AG09309 (cell line): Measurements from ENCODE around the gene RALGDS.

Source experiments
- DNase-seq: peaks from one replicate; pipeline ENCODE4 v3.0.0-alpha.2; 2010; ENCODE audit warnings: low read depth
- H3K4me3 ChIP-seq: 2 replicates; pipeline ENCODE4 v1.5.1; 2011; ENCODE audit warnings: mild to moderate bottlenecking, low read depth, low read length, moderate library complexity; ENCODE audit not compliant: control insufficient read depth
- CTCF ChIP-seq: IDR thresholded peaks from 2 replicates; pipeline ENCODE4 v1.5.1; 2011; ENCODE audit warnings: mild to moderate bottlenecking, low read depth, low read length, inconsistent platforms; ENCODE audit not compliant: insufficient read depth, control insufficient read depth; ENCODE audit errors: missing control alignments

The RALGDS gene

GRCh38 chr9:133122935-133123611 is 2.0 kb upstream of the RALGDS start:
- no peak for TF ChIP-seq CTCF
- no peak for DNase-seq
- no peak overlapping the region for H3K4me3 ChIP-seq

GRCh38 chr9:133122605-133122934 is 1.5 kb upstream of the RALGDS start:
- no peak overlapping the region for H3K4me3 ChIP-seq
- DNase-seq, result no peak
- TF ChIP-seq CTCF, result no peak

- no peak for TF ChIP-seq CTCF
- H3K4me3 ChIP-seq, result no peak overlapping the region
- DNase-seq, result no peak
These were observed 993 bp upstream of the RALGDS start for GRCh38 chr9:133121915-133122550.

- DNase-seq, result no peak
- H3K4me3 ChIP-seq, result peak overlapping the region; percentile 71
- no peak for TF ChIP-seq CTCF
These were observed 391 bp downstream of the RALGDS start for GRCh38 chr9:133120501-133121197.

GRCh38 chr9:133119846-133120500 is 1.1 kb downstream of the RALGDS start:
- no peak for DNase-seq
- H3K4me3 ChIP-seq, result peak overlapping the region; percentile 71
- no peak for TF ChIP-seq CTCF

GRCh38 chr9:133119103-133119845 is 1.8 kb downstream of the RALGDS start:
- H3K4me3 ChIP-seq, result peak overlapping the region; percentile 71; the same call in 1 of the 2 replicates
- no peak for DNase-seq
- no peak for TF ChIP-seq CTCF
